SK-N-SH treated with all-trans-retinoic acid at 6 μM for 48 hours (cell line): Measurements from ENCODE around the gene GLIS1.
"Not testable (repeated sequence)": the region's sequence is repeated elsewhere in the genome, so short reads cannot be mapped to it uniquely, and the experiment has no call there.

Experiments used
- ATAC-seq: fragments of 200-7000 bp; cut with Tn5 transposase; 3 replicates; pipeline ENCODE4 v1.9.1; 2020; ENCODE audit warnings: mild to moderate bottlenecking, moderate library complexity
- ARNTL ChIP-seq: fragments of 450-650 bp; formaldehyde crosslinking; IDR thresholded peaks from 2 replicates; pipeline ENCODE4 v1.5.0; 2020; ENCODE audit warnings: low read depth, mild to moderate bottlenecking, moderate library complexity, borderline replicate concordance
- CREB5 ChIP-seq: fragments of 250-450 bp; sonication (Bioruptor Pico); IDR thresholded peaks from 2 replicates; pipeline ENCODE4 v1.5.1; 2020; ENCODE audit warnings: low read depth, mild to moderate bottlenecking, moderate library complexity
- CSDC2 ChIP-seq: fragments of 250-450 bp; sonication (Bioruptor Pico); IDR thresholded peaks from 2 replicates; pipeline ENCODE4 v1.5.0; 2020; ENCODE audit warnings: mild to moderate bottlenecking, moderate library complexity
- GLIS3 ChIP-seq: fragments of 250-450 bp; sonication (Bioruptor Pico); IDR thresholded peaks from 2 replicates; pipeline ENCODE4 v1.5.0; 2020; ENCODE audit warnings: mild to moderate bottlenecking, moderate library complexity
- ISL1 ChIP-seq: fragments of 250-450 bp; sonication (Bioruptor Pico); IDR thresholded peaks from 2 replicates; pipeline ENCODE4 v2.1.2; 2022; ENCODE audit warnings: mild to moderate bottlenecking, moderate library complexity
- OSR1 ChIP-seq: fragments of 250-450 bp; sonication (Bioruptor Pico); IDR thresholded peaks from 2 replicates; pipeline ENCODE4 v1.8.0; 2022; ENCODE audit warnings: moderate library complexity, mild to moderate bottlenecking, inconsistent platforms
- POU6F1 ChIP-seq: fragments of 250-450 bp; sonication (Bioruptor Pico); IDR thresholded peaks from 2 replicates; pipeline ENCODE4 v1.8.0; 2021; ENCODE audit warnings: low read depth, mild to moderate bottlenecking, moderate library complexity, borderline replicate concordance
- RARB ChIP-seq: fragments of 250-450 bp; sonication (Bioruptor Pico); IDR thresholded peaks from 2 replicates; pipeline ENCODE4 v1.8.0; 2021; ENCODE audit warnings: mild to moderate bottlenecking, moderate library complexity
- SNAI2 ChIP-seq: fragments of 250-450 bp; sonication (Bioruptor Pico); IDR thresholded peaks from 2 replicates; pipeline ENCODE4 v1.5.0; 2020; ENCODE audit warnings: mild to moderate bottlenecking, moderate library complexity
- TSHZ2 ChIP-seq: fragments of 250-450 bp; sonication (Bioruptor Pico); IDR thresholded peaks from 2 replicates; pipeline ENCODE4 v1.5.0; 2020; ENCODE audit warnings: mild to moderate bottlenecking, moderate library complexity
- ZFP3 ChIP-seq: fragments of 250-450 bp; sonication (Bioruptor Pico); IDR thresholded peaks from 2 replicates; pipeline ENCODE4 v1.5.0; 2020; ENCODE audit warnings: mild to moderate bottlenecking, moderate library complexity
- ZFP30 ChIP-seq: fragments of 450-650 bp; formaldehyde crosslinking; IDR thresholded peaks from 2 replicates; pipeline ENCODE4 v1.5.0; 2022; ENCODE audit warnings: mild to moderate bottlenecking, moderate library complexity
- ZNF565 ChIP-seq: fragments of 450-650 bp; formaldehyde crosslinking; conservative IDR thresholded peaks from 2 replicates; pipeline ENCODE4 v1.5.0; 2020; ENCODE audit warnings: low read depth, mild to moderate bottlenecking, moderate library complexity
- ZNF70 ChIP-seq: fragments of 450-650 bp; formaldehyde crosslinking; IDR thresholded peaks from 2 replicates; pipeline ENCODE4 v1.5.0; 2020; ENCODE audit warnings: mild to moderate bottlenecking, moderate library complexity
- ZNF8 ChIP-seq: fragments of 450-650 bp; formaldehyde crosslinking; IDR thresholded peaks from 2 replicates; pipeline ENCODE4 v1.5.0; 2020; ENCODE audit warnings: mild to moderate bottlenecking, moderate library complexity

The GLIS1 gene

GRCh38 chr1:53648516-53648915 is 90.4 kb downstream of the GLIS1 start:
- TF ChIP-seq ZNF8, result no peak
- TF ChIP-seq GLIS3, result no peak
- TF ChIP-seq CREB5 (CRISPR knock-in tag), result no peak
- ATAC-seq, result no peak

DNA sequence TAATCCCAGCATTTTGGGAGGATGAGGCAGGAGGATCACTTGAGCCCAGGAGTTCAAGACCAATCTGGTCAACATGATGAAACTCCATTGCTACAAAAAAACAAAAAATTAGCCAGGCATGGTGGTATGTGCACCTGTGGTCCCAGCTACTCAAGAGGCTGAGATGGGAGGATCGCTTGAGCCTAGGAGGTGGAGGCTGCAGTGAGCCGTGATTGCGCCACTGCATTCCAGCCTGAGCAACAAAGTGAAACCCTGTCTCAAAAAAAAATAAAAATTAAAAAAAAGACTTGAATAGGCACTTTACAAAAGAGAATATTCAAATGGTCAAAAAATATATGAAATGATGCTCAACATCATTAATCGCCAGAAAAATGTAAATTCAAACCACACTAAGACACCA is 91.0 kb downstream of the GLIS1 start:
- ATAC-seq, result not testable (repeated sequence)

GRCh38 chr1:53646732-53647131 is 92.2 kb downstream of the GLIS1 start:
- ATAC-seq, result no peak

DNA sequence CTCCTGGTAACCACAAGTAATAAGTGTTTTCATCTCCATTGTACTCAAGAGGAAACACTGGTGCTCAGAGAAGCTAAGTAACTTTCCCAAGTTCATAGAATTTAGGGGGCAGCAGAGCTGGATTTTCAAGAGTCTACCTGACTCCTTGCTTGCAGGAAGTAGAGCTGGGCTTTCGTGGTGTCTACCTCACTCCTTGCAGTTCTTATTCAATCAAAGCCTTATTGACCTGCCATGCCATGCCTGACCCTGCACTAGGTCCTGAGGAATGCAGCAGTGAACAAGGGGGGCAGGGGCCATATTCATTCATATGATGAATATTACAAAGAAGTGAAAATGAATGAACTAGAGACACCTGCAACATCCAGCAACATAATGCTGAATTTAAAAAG is 93.3 kb downstream of the GLIS1 start:
- no peak for ATAC-seq
- no peak for TF ChIP-seq ZNF565
- no peak for TF ChIP-seq RARB
- no peak for TF ChIP-seq CREB5 (CRISPR knock-in tag)
- TF ChIP-seq ARNTL (CRISPR knock-in tag), result no peak
- TF ChIP-seq ISL1 (CRISPR knock-in tag), result no peak
- no peak for TF ChIP-seq ZFP30 (CRISPR knock-in tag)
- no peak for TF ChIP-seq ZNF8
- no peak for TF ChIP-seq POU6F1 (CRISPR knock-in tag)

More at GRCh38 chr1:53646732-53647131, 92.2 kb downstream of the GLIS1 start:
- TF ChIP-seq GLIS3, result no peak
- no peak for TF ChIP-seq ZFP30 (CRISPR knock-in tag)

DNA sequence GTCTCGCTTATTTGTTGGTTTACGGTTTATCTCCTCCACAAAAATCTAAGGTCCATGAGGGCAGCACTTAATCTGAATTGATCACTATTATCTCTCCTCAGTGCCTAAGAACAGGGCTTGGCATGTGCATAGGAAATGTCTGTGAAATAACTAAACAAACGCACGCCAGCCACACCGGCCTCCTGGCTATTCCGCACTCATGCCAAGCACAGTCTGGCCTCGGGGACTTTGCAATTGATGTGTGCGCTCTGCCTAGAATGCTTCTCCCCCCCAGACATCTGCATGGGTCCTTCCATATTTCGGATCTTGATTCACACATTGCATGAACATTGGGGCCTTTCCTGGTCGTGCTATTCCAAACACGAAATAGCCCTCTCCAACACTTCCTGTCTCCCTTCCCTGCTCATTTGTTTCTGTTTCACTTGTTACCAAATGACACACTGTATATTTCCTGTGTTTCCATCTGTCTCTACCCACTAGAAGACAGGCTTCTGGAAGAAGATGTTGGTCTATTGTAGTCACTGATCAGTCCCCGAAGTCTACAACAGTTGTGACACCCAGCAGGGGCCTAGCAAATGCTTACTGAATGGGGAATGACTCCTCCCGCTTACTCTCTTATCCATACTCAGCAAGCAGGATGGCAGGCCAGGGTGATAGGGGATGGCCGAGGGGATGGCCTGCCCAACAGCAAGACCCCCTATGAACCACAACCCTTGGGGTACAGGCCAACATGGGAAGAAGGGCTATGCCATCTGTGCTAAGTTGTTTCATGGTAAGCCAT is 93.9 kb downstream of the GLIS1 start:
- TF ChIP-seq SNAI2 (CRISPR knock-in tag) (no peak), ZNF565 (no peak), ARNTL (CRISPR knock-in tag) (no peak), ZFP30 (CRISPR knock-in tag) (no peak), GLIS3 (no peak), OSR1 (CRISPR knock-in tag) (no peak), ZNF70 (CRISPR knock-in tag) (no peak), TSHZ2 (CRISPR knock-in tag) (no peak), ZFP3 (CRISPR knock-in tag) (no peak)
- ATAC-seq, result no peak

GRCh38 chr1:53644496-53644895 is 94.5 kb downstream of the GLIS1 start:
- TF ChIP-seq ZNF8 (no peak), RARB (no peak)
- no peak for ATAC-seq

DNA sequence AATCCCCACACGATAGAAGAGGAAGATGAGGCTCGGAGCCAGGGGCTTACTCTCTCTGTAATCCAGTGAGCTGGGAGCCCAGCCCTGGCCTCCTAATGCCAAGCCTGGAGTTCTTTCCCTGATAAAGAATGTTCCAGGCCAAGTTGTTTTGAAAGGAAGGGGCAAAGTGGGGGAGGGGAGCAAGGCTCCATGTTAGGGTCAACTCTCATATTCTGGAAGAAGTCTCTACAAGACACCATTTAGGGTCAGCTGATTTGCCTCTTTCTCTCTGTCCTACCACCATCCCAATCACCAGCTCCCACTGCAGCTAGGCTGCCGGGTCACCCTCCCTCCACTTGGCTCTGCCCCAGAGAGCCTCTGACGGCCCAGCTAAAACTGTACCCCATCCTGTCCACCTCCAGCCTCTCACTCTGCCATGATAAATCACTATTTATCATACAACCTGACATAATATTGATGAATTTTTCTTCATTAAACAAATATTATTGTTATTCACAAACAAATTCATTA is 95.0 kb downstream of the GLIS1 start:
- no peak for ATAC-seq
- TF ChIP-seq CSDC2, result no peak
